B cell (primary cell): Measurements from ENCODE around the gene MAFB. TPM values are rescaled to one million over a fixed set of nuclear protein-coding genes. Genes with fewer than 3 reads are reported as not detected.

Experiments used
- ATAC-seq: fragments of 200-7000 bp; cut with Tn5 transposase; one replicate; pipeline ENCODE4 v1.10.0; 2021; ENCODE audit warnings: low read depth, mild to moderate bottlenecking, moderate number of reproducible peaks, moderate library complexity
- CTCF ChIA-PET: fragments of 350-600 bp; sonication (Branson Sonifier 250); formaldehyde crosslinking; loops from one replicate; lab custom pipeline; 2021; ENCODE audit warnings: antibody characterized with exemption, inconsistent platforms; lab: Charles Lee
- POLR2A ChIA-PET: fragments of 350-600 bp; sonication (Branson Sonifier 250); formaldehyde crosslinking; loops from one replicate; lab custom pipeline; 2021; ENCODE audit warnings: antibody characterized with exemption; lab: Charles Lee
- DNase-seq: peaks from one replicate; pipeline ENCODE4 v3.0.0; 2013
- H2AFZ ChIP-seq: 2 replicates; pipeline ENCODE4 v1.6.1; 2012; ENCODE audit warnings: mild to moderate bottlenecking, low read depth, low read length; ENCODE audit not compliant: insufficient read depth, poor library complexity, severe bottlenecking
- H3K27ac ChIP-seq, 2 donors: 1 replicate in 1 of 2; 2 replicates in 1 of 2; pipeline ENCODE4 v1.5.1; 2012 to 2013; ENCODE audit warnings: low read length in 2 of 2, mild to moderate bottlenecking in 2 of 2, moderate library complexity in 1 of 2
- H3K27me3 ChIP-seq, 4 experiments: fragments of 200-600 bp in 1 of 4; sonication (generic) in 1 of 4; replicated peaks in 1 of 4; 1 replicate in 2 of 4; 2 replicates in 2 of 4; pipeline versions ENCODE4 v1.6.1 to v1.7.0; 2013 to 2016; ENCODE audit warnings: low read length in 3 of 4, mild to moderate bottlenecking in 2 of 4, mixed read lengths in 1 of 4, moderate library complexity in 1 of 4; ENCODE audit not compliant: insufficient read depth in 4 of 4, control insufficient read depth in 3 of 4; ENCODE audit errors: control extremely low read depth in 1 of 4
- H3K36me3 ChIP-seq, 2 experiments: replicated peaks in 1 of 2; 1 replicate in 1 of 2; 2 replicates in 1 of 2; pipeline versions ENCODE4 v1.6.1 to v1.7.1; 2013; ENCODE audit warnings: low read length in 1 of 2; ENCODE audit not compliant: insufficient read depth in 2 of 2, control insufficient read depth in 1 of 2; ENCODE audit errors: control extremely low read depth in 1 of 2, extremely low read depth in 1 of 2
- H3K4me1 ChIP-seq, 2 donors: fragments of 200-600 bp in 1 of 2; sonication (generic) in 1 of 2; 1 replicate in 1 of 2; 2 replicates in 1 of 2; pipeline versions ENCODE4 v1.5.1 to v1.6.1; 2013 to 2017; ENCODE audit warnings: low read length in 2 of 2; ENCODE audit not compliant: control insufficient read depth in 2 of 2, insufficient read depth in 2 of 2
- H3K4me2 ChIP-seq: replicated peaks from 2 replicates; pipeline ENCODE3; 2012; ENCODE audit warnings: mild to moderate bottlenecking, low read depth, low read length; ENCODE audit not compliant: poor library complexity, severe bottlenecking
- H3K4me3 ChIP-seq, 5 experiments: fragments of 200-600 bp in 1 of 5; sonication (generic) in 1 of 5; 1 replicate in 3 of 5; 2 replicates in 2 of 5; pipeline versions ENCODE4 v1.5.1 to v1.7.0; 2011 to 2016; ENCODE audit warnings: low read length in 4 of 5, mild to moderate bottlenecking in 4 of 5, low read depth in 2 of 5, control low read depth in 1 of 5, moderate library complexity in 1 of 5; ENCODE audit not compliant: insufficient read depth in 1 of 5; ENCODE audit errors: control extremely low read depth in 1 of 5, extremely low read depth in 1 of 5
- H3K79me2 ChIP-seq: fragments of 200-600 bp; sonication (generic); one replicate; pipeline ENCODE4 v1.6.0; 2016; ENCODE audit warnings: low read length; ENCODE audit not compliant: control insufficient read depth, insufficient read depth
- H3K9ac ChIP-seq: fragments of 200-600 bp; sonication (generic); 2 replicates; pipeline ENCODE4 v1.6.1; 2017; ENCODE audit warnings: mild to moderate bottlenecking, low read length, moderate library complexity
- H3K9me3 ChIP-seq, 3 donors: one replicate each; pipeline versions ENCODE4 v1.6.1 to v1.7.1; 2013; ENCODE audit warnings: low read length in 2 of 3; ENCODE audit not compliant: control insufficient read depth in 2 of 3, insufficient read depth in 1 of 3; ENCODE audit errors: control extremely low read depth in 1 of 3
- H4K20me1 ChIP-seq: 2 replicates; pipeline ENCODE4 v1.6.0; 2012; ENCODE audit warnings: mild to moderate bottlenecking, low read length; ENCODE audit not compliant: insufficient read depth, control insufficient read depth, poor library complexity, severe bottlenecking
- H3K27ac Mint-ChIP-seq: one replicate; pipeline ENCODE4 v1.8.0; 2021; ENCODE audit warnings: mixed read lengths
- H3K27me3 Mint-ChIP-seq: one replicate; pipeline ENCODE4 v1.8.0; 2021; ENCODE audit warnings: mixed read lengths
- H3K4me1 Mint-ChIP-seq: one replicate; pipeline ENCODE4 v1.8.0; 2021; ENCODE audit warnings: mixed read lengths
- H3K4me3 Mint-ChIP-seq: one replicate; pipeline ENCODE4 v1.8.0; 2021; ENCODE audit warnings: mixed read lengths
- H3K9me3 Mint-ChIP-seq: one replicate; pipeline ENCODE4 v1.8.0; 2022; ENCODE audit warnings: mixed read lengths; ENCODE audit not compliant: insufficient read depth
- CTCF ChIP-seq: fragments of 200-600 bp; IDR thresholded peaks from one replicate; pipeline ENCODE4 v1.8.0; 2022; ENCODE audit warnings: antibody characterized with exemption, mild to moderate bottlenecking
- EZH2 ChIP-seq: IDR thresholded peaks from 2 replicates; pipeline ENCODE4 v1.6.1; 2012; ENCODE audit warnings: borderline replicate concordance, low read depth, mild to moderate bottlenecking, moderate library complexity, low read length; ENCODE audit not compliant: insufficient read depth, poor library complexity, severe bottlenecking
- WGBS: methylation state at CpG from one replicate; pipeline ENCODE4 v1.1.5; 2013; ENCODE audit warnings: missing lambda C conversion rate; ENCODE audit not compliant: insufficient coverage; 5-methylcytosine and 5-hydroxymethylcytosine counted together
- intact Hi-C: fragments of 100-400 bp; cut with micrococcal nuclease; formaldehyde crosslinking; loops from one replicate; pipeline ENCODE4 v1.10.0; 2022
- polyA plus RNA-seq: library from polyadenylated mRNA; depleted of rRNA; stranded (reverse); fragments of >200 nt; gene quantifications from 2 replicates; pipeline ENCODE4 v1.2.3, GENCODE V29; 2012
- total RNA-seq, 2 donors: library from RNA; stranded (reverse); fragments of 120-200 nt in 1 of 2; gene quantifications; 1 replicate in 1 of 2; 2 replicates in 1 of 2; pipeline versions ENCODE4 v1.2.3 to v1.2.4, GENCODE V29; 2013 to 2022

MAFB gene
- total and polyA plus RNA-seq, 2 donors (not counting 1 experiment from before 2014, with no cell fraction given), result 1.6 to 1.8 TPM

- ChIA-PET CTCF (interaction anchor here (1.0 to 2.0 kb wide), 3 partner anchors 816 to 1423 kb away, joined by 3 to 5 read pairs (median 5); no protein-coding TSS in a partner anchor), POLR2A (no interaction called here)
- peak; percentile 39 for ATAC-seq
- no peak for TF ChIP-seq EZH2
- peak; percentile 74 for TF ChIP-seq CTCF
- Histone ChIP-seq H3K4me2 (peak overlapping the region; percentile 85), H3K79me2 (no peaks in the 10 kb centered on the region), H3K9me3 (peaks cover 0 to 13% (median 0%) of the 10 kb centered on the region in 3 donors), H2AFZ (peak overlapping the region; percentile 76), H3K9ac (peak overlapping the region; percentile 57), H3K27ac (no peak overlapping the region), H3K36me3 (no peaks in the 10 kb centered on the region), H4K20me1 (no peaks in the 10 kb centered on the region), H3K4me1 (peaks cover 23 to 30% of the 10 kb centered on the region in 2 donors), H3K4me3 (peak overlapping the region in 4 of 5 experiments; percentile 28 to 53 (median 45)), H3K27me3 (peaks cover 0 to 74% (median 46%) of the 10 kb centered on the region in 4 experiments)
- WGBS, result 3% methylated on average over 84 of the region's 84 CpGs
- Mint-ChIP-seq H3K27me3 (peaks cover 67% of the 10 kb centered on the region), H3K27ac (no peak overlapping the region), H3K9me3 (no peaks in the 10 kb centered on the region), H3K4me1 (peaks cover 12% of the 10 kb centered on the region), H3K4me3 (peak overlapping the region; percentile 81)
- DNase-seq, result peak; percentile 74
- intact Hi-C loops, result no loop called here
Measured at GRCh38 chr20:40689943-40690835, 1.2 kb upstream of the MAFB start.
